HG03097 (cell line): ENCODE measurements around the gene PTCHD4.

ENCODE experiments used
- ATAC-seq: cut with Tn5 transposase; IDR thresholded peaks from one replicate; pipeline ENCODE4 v1.9.1; 2021; ENCODE audit not compliant: unreplicated experiment, low FRiP score

The PTCHD4 gene

DNA sequence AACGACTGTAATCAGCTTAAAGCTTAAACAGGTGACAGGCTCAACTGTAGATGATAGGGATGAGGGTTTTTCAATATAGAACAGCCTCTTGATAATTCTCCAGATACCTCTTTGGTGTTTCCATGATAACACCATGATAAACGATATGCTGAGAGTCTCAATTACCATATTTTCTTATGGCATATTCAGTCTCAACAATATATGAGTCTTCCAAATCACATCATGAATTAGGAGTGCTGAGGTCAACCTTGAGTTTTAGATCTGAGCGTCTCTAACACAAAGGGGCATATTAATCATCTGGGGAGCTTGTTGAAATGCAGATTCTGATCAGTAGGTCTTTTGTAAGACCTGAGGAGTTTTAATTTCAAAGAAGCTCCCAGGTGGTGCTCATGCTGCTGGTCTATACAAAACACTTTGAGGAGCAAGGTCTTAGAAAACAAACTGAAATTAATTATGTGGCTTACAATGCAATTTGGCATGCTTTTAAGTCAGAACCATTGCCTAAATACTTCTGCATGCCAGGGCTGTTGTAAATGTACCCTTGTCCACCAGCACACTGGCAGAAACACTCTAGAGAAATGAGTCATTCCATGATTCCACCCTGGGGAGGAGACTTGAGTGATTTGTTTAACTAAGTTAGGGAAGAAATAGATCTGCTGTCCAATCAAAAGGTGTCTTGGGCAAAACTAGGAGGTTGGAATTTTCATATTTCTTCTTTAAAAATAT, 49.6 kb downstream of the PTCHD4 start:
- ATAC-seq, result no peak
